Spleen (tissue), 7 donors: Measurements from ENCODE around the gene RFX2.

Experiments
- CTCF ChIP-seq, 11 experiments: fragments of 200-600 bp in 7 of 11; fragments of 450-650 bp in 4 of 11; sonication (generic) in 4 of 11; IDR thresholded peaks in 8 of 11; conservative IDR thresholded peaks in 3 of 11; 1 replicate in 7 of 11; 2 replicates in 4 of 11; pipeline versions ENCODE4 v1.4.0 to v1.8.0; 2016 to 2021; ENCODE audit warnings: antibody characterized with exemption in 11 of 11, inconsistent platforms in 4 of 11, mild to moderate bottlenecking in 1 of 11
- POLR2A ChIP-seq, 3 donors: fragments of 450-650 bp; IDR thresholded peaks; one replicate each; pipeline ENCODE4 v1.5.1; 2017; ENCODE audit warnings: antibody characterized with exemption in 3 of 3, mild to moderate bottlenecking in 1 of 3
- donor health status: DM: no; HTN: no; CAD: no; lungs with moderate emphysema.
- donor health status: DM: no; HTN: no; CAD: no.
- donor health status: DM: no; HTN: no; CAD: no.

DNA sequence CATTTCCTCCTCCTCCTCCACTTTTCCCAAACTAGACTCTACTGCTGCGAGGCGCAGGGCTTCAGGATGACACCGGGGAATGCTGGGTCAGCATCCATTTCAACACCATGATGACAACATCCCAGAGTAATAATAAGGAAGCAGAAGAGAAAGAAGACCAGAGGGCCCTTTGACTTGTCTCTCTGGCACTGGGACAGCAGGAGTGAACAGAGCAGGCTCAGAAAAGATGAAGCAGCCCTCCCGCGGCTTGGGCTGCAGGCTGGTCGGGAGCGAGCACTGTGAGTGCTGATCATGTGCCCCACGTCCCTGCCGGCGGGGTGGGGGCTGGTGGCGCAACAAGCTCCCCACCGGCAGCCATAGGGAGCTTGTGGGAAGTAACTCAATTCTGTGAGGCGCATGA is 162.9 kb downstream of the RFX2 start:
- no peak for TF ChIP-seq CTCF (IDR thresholded peaks at IDR 0.05 in 8 of 11, conservative IDR thresholded peaks at IDR 0.05 in 3 of 11)
- no peak for TF ChIP-seq POLR2A (IDR thresholded peaks at IDR 0.05)
